Esophagus squamous epithelium (tissue), 4 donors: ENCODE results near the gene MAD1L1.

Source experiments
- CTCF ChIP-seq, 6 experiments: fragments of 450-650 bp in 4 of 6; fragments of 200-600 bp in 2 of 6; sonication (generic) in 2 of 6; IDR thresholded peaks; one replicate each; pipeline ENCODE4 v1.5.1; 2016 to 2019; ENCODE audit warnings: antibody characterized with exemption in 6 of 6, mild to moderate bottlenecking in 4 of 6, moderate library complexity in 4 of 6
- POLR2A ChIP-seq, 4 donors: fragments of 450-650 bp; IDR thresholded peaks; one replicate each; pipeline ENCODE4 v1.6.1; 2017; ENCODE audit warnings: antibody characterized with exemption in 4 of 4, mild to moderate bottlenecking in 4 of 4, moderate library complexity in 3 of 4

- no peak for TF ChIP-seq CTCF (IDR thresholded peaks at IDR 0.05)
- TF ChIP-seq POLR2A (IDR thresholded peaks at IDR 0.05): no peak
Observed at GRCh38 chr7:2227699-2228098, 5.0 kb downstream of the MAD1L1 start.
